IPS-18a (cell line): Measurements from ENCODE around the gene STPG4.

Source experiments
- H3K27ac ChIP-seq: one replicate; pipeline ENCODE4 v1.5.1; 2013; ENCODE audit warnings: low read length
- H3K27me3 ChIP-seq: one replicate; pipeline ENCODE4 v1.6.1; 2013; ENCODE audit warnings: mild to moderate bottlenecking, low read length; ENCODE audit not compliant: control insufficient read depth, insufficient read depth
- H3K36me3 ChIP-seq: one replicate; pipeline ENCODE4 v1.6.1; 2013; ENCODE audit warnings: low read depth, low read length; ENCODE audit not compliant: control insufficient read depth
- H3K4me1 ChIP-seq: one replicate; pipeline ENCODE4 v1.6.1; 2013; ENCODE audit warnings: low read depth, low read length; ENCODE audit not compliant: control insufficient read depth
- H3K4me3 ChIP-seq: one replicate; pipeline ENCODE4 v1.5.1; 2013; ENCODE audit warnings: low read length
- H3K9ac ChIP-seq: one replicate; pipeline ENCODE4 v1.6.1; 2013; ENCODE audit warnings: mild to moderate bottlenecking, low read length, moderate library complexity
- H3K9me3 ChIP-seq: one replicate; pipeline ENCODE4 v1.6.1; 2013; ENCODE audit warnings: low read depth, low read length; ENCODE audit not compliant: control insufficient read depth

STPG4 gene

DNA sequence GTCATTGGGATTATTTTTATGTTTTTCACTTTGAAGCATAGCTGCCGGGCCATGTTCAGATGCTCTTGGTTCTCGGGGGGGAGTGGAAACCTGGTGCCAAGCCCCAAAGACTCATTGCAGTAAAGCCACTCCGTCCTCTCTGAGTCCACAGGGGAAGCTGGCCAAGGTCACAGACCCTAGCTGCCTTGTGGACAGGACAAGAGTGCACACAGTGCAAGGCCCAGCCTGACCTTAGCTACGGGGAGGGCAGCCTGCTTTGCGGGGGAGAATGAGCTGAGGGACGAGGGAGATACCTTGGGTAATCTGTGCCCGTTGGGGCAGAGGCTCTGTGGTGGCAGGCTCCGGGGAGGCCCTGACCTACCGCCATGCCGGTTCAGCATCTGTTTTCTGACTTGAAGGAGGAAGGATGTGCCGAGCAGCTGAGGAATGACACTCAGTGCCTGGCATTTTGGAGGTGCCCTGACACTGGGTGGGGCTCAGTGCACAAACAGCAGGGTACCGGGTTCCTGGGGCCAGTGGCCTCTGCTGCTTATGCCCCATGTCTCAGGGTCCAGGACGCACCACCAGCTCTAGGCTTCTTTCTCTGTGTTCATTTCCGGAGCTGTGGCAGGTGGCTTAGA is 87.2 kb downstream of the STPG4 start:
- no peak overlapping the region for H3K4me3 ChIP-seq
- no peak overlapping the region for H3K9ac ChIP-seq
- peaks cover 29% of the 10 kb centered on the region for H3K4me1 ChIP-seq
- no peaks in the 10 kb centered on the region for H3K36me3 ChIP-seq
- no peaks in the 10 kb centered on the region for H3K9me3 ChIP-seq
- no peak overlapping the region for H3K27ac ChIP-seq
- H3K27me3 ChIP-seq: no peaks in the 10 kb centered on the region

DNA sequence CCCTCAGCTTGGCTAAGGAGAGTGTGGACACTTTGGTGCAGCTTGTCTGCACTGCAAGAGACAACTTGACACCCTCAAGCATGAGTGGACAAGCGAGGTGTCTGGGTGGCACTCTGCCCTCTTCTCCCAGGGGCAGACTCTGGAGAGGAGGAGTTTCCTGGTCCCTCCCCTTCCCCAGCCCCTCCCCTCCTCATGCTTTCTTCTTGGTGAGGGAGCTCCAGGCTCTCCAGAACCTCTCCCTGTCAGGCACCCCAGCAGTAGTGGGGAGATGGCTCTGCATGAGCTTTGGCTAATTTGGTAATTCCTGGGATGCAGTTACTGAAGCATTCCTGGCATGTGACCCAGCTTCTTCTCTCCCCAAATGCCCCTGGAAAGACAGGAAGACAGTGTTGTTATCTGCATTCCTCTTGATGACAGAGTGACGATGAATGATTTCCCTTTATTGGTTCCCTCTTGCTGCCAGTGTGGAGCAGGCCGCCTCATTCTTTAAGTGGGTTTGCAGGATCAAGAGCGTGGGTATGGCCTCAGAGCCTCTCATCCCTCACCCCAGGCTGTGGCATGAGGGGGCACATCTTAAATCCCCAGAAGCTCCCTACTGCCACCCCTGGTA is 89.2 kb downstream of the STPG4 start:
- Histone ChIP-seq H3K27me3 (no peaks in the 10 kb centered on the region), H3K27ac (no peak overlapping the region), H3K4me1 (peaks cover 24% of the 10 kb centered on the region), H3K4me3 (no peak overlapping the region), H3K36me3 (no peaks in the 10 kb centered on the region), H3K9me3 (no peaks in the 10 kb centered on the region), H3K9ac (no peak overlapping the region)

DNA sequence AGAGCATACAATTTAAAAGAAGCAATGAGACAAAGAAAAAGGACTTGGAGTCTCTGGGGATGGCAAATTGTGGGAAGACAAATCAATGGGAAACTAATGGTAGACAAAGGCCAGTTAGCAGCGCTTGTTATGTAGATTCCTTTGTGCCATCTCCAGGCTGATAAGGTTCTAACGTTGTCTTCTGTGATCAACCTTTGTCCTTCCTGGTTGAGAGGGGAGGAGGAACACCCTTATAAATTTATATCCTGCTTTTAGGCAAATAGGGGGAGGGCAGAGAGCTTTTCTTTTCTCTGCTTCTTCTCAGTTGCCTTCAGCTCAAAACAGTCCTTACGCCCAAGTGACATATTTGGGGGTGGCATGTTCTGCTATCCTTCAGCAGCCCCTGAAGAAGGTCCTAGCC is 89.8 kb downstream of the STPG4 start:
- H3K36me3 ChIP-seq: no peaks in the 10 kb centered on the region
- no peak overlapping the region for H3K27ac ChIP-seq
- H3K9ac ChIP-seq: no peak overlapping the region
- peaks cover 21% of the 10 kb centered on the region for H3K4me1 ChIP-seq
- no peaks in the 10 kb centered on the region for H3K27me3 ChIP-seq
- H3K4me3 ChIP-seq: no peak overlapping the region
- H3K9me3 ChIP-seq: no peaks in the 10 kb centered on the region

DNA sequence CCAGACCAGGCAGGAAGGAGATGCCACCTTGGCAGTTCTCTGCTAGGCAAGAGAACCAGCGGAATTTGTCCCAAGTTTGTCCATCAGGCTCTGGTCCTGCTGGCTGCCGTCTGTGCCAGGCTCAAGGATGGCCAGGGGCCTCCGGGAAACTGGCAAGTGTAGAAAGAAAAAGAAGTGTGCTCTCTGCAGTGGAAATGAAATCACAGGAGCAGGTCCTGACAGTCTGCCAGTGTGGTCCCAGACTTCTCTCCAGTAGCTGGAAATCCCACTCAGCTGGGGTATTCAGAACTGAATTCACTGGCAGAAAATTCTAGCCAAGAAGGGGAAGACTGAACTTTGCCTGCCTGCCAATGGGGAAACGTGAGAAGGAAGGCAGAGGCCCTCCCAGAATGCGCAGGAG is 91.0 kb downstream of the STPG4 start:
- peaks cover 11% of the 10 kb centered on the region for H3K4me1 ChIP-seq
- H3K4me3 ChIP-seq: no peak overlapping the region
- H3K36me3 ChIP-seq: no peaks in the 10 kb centered on the region
- H3K27me3 ChIP-seq: no peaks in the 10 kb centered on the region
- H3K9me3 ChIP-seq: no peaks in the 10 kb centered on the region
- no peak overlapping the region for H3K9ac ChIP-seq
- H3K27ac ChIP-seq: no peak overlapping the region

DNA sequence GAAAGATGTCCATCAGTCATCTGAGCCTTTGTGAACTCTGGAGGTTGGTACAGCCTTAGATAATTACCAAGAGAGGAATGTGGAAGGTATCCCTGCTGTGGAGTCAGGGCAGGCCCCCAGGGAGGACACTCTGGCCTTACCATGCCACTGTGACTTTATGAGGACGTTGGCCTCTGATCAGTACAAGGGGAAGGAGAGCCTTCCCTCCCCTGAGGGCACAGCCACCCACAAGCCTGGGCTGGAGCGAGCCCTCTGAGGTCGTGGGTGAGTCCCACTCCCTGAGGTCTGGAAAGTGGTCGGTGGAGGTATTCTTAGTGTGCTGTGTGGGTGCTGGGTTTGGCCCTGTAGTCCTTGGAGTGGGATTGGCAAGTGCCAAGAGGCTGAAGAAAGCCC is 91.6 kb downstream of the STPG4 start:
- no peak overlapping the region for H3K4me3 ChIP-seq
- no peak overlapping the region for H3K27ac ChIP-seq
- no peaks in the 10 kb centered on the region for H3K27me3 ChIP-seq
- no peaks in the 10 kb centered on the region for H3K9me3 ChIP-seq
- H3K4me1 ChIP-seq: peaks cover 11% of the 10 kb centered on the region
- H3K9ac ChIP-seq: no peak overlapping the region
- no peaks in the 10 kb centered on the region for H3K36me3 ChIP-seq

DNA sequence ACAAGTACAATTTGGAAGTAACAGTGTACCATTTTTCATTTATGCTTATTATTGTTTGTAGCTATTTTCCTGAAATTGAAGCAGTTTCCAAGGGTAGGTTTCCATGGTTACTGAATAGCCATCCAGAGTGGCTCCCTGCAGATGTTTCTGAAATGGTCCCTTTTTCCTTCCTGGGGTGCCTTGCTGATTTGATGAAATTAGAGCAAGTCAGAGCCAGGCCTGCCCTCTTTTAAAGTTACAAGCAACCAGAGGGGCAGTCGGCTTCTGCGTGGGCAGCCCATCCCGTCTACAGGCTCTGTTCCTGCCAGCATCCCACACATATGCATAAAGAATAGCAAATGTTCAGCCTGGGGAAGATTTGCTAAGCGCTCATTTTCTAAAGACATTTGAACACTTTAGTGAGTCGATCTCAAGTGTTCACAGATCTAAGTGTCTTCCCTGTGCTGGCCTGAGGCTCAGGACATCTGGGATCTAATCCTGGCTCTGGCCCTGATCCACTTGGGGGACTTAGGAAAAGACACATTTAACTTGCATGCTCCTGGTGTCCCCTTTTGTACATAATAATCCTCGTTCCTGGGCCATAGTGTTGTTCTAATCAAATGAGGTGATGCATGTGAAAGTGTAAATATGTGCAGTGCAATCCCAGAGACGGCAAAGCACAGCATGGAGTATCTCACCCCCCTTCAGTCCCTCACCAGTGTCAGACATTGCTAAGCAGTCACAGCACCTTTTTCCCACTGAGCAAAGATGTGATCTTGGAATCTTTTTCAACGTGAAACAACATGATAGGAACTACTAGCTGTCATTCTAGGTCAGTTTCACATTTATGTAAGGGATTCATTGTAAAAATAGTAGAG is 92.2 kb downstream of the STPG4 start:
- Histone ChIP-seq H3K4me3 (no peak overlapping the region), H3K27ac (no peak overlapping the region), H3K9me3 (no peaks in the 10 kb centered on the region), H3K36me3 (no peaks in the 10 kb centered on the region), H3K4me1 (peaks cover 15% of the 10 kb centered on the region), H3K9ac (no peak overlapping the region), H3K27me3 (no peaks in the 10 kb centered on the region)

DNA sequence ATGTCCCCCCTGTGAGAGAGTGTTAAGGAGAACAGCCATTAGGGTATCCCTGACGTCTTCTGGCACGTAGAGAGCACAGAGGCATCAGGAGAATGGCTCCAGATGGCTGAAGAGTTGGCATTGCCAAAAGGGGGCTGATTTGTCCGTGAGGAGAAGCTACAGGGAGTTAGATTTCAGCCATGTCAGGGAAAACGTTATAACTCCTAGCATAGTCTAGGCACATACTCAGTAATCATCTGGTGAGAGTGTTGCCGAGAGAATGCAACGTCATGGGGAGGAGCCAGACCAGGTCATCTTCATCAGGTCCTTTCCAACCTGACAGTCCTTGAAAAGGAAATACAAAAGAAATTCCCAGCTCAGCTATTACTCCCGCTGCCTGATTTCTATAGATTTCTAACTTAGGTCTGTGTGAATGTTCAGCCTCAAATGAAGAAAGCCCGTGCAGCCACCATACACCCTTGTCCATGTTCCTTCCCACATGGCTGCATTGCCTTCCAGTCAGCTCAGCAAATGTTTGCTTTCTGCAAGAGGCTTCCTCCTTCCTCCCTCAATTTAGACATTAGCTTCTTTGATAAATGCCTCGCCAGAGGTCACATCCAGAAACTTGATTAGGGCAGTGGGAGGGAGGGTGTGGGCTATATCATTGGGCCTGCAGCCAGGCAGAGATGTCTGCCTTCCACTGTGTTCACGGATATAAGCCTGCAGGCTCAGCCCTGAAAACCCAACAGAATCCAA is 93.0 kb downstream of the STPG4 start:
- H3K4me1 ChIP-seq: peaks cover 18% of the 10 kb centered on the region
- H3K4me3 ChIP-seq: no peak overlapping the region
- no peak overlapping the region for H3K9ac ChIP-seq

DNA sequence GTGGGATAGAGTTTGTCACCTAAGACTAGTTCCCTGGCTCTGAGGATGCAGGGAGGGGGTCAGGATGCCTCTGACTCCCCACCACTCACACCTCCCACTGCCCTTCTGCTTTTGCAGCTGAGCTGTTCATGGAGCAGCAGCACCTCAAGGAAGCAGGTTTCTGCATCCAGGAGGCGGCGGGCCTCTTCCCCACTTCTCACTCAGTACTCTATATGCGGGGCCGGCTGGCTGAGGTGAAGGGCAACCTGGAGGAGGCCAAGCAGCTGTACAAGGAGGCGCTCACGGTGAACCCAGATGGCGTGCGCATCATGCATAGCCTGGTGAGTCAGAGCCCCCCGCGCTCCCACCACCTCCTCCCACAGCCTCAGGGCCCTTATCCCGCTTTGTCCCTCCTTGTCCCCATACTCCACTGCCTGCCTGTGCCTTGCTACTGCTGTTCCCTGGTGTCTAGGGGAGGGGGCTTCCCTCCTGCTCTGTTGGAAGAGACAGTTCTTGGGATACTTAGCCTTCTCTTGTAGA is 94.4 kb downstream of the STPG4 start:
- Histone ChIP-seq H3K36me3 (no peaks in the 10 kb centered on the region), H3K4me3 (no peak overlapping the region), H3K9ac (no peak overlapping the region), H3K27ac (no peak overlapping the region), H3K27me3 (no peaks in the 10 kb centered on the region), H3K9me3 (no peaks in the 10 kb centered on the region), H3K4me1 (peaks cover 27% of the 10 kb centered on the region)

More for the DNA sequence above, 93.0 kb downstream of the STPG4 start:
- Histone ChIP-seq H3K27me3 (no peaks in the 10 kb centered on the region), H3K9me3 (no peaks in the 10 kb centered on the region), H3K27ac (no peak overlapping the region), H3K36me3 (no peaks in the 10 kb centered on the region)

DNA sequence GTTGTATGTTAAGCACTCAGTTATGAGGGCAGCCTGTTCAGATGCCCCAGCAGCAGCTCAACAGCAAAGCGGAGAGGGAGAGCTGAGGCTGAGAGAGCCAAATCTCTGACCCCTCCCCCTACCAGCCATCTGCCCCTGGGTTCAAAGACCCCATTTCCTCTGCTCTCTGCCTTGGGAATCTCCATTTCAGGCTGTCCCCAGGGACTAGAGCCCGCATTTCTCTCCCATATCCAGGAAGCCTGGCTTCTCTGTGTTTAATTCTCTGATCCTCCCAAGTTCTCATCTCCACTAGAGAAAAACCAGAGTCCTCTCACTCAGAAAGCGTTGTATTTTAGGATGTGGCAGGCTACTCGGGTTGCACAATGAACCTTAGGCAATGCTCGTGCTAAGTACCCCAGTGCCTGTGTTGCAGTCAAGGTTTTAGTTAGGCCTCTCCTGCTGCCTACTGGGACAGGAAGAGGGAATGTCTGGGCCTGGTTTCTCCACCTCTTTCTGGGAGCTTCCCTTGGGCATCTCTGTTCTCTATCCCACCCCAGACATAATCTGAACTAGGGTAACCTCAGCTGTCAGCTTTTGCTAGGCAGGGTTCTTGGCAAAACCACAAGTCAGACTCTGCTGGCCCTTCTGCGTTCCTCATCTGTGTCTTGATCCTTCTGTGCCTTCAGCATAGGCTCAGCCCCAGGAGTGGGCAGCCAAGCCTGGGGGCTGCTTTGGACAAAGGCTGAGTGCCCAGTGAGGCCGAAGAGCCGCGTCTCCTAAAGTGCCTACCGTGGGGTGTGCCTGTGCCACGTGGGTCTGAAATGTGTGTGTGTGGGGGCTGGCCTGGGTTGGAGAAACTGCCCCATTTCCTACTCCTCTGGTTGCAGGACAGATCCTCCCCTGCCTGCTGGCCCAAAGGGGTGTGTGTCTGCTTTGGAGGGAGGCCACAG is 96.8 kb downstream of the STPG4 start:
- no peak overlapping the region for H3K27ac ChIP-seq
- no peaks in the 10 kb centered on the region for H3K9me3 ChIP-seq
- H3K27me3 ChIP-seq: no peaks in the 10 kb centered on the region
- peaks cover 20% of the 10 kb centered on the region for H3K4me1 ChIP-seq
- H3K4me3 ChIP-seq: no peak overlapping the region
- no peaks in the 10 kb centered on the region for H3K36me3 ChIP-seq
- H3K9ac ChIP-seq: no peak overlapping the region

DNA sequence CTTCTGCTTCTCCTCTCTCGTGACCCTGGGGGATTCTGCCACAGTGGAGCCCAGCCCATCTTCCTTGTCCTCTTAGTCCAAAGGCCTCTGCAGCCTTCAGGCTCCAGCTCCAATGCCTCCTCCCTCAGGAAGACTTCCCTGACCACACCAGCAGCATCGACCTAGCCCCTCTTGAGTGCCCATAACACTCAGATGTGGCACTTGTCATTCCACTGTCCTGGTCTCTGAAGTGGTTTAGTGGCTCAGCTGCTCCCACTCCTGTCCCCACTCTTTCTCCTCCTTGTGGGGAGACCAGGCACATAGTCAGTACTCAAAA is 97.5 kb downstream of the STPG4 start:
- Histone ChIP-seq H3K27ac (no peak overlapping the region), H3K27me3 (no peaks in the 10 kb centered on the region), H3K36me3 (no peaks in the 10 kb centered on the region), H3K9me3 (no peaks in the 10 kb centered on the region), H3K4me1 (peaks cover 20% of the 10 kb centered on the region), H3K9ac (no peak overlapping the region), H3K4me3 (no peak overlapping the region)
